GM12801 (cell line): ENCODE results near the gene ATCAY.

Experiments
- CTCF ChIP-seq: IDR thresholded peaks from one replicate; pipeline ENCODE4 v1.5.1; 2011; ENCODE audit warnings: control low read depth; ENCODE audit not compliant: insufficient read length; ENCODE audit errors: extremely low read depth

Gene ATCAY, protein sequence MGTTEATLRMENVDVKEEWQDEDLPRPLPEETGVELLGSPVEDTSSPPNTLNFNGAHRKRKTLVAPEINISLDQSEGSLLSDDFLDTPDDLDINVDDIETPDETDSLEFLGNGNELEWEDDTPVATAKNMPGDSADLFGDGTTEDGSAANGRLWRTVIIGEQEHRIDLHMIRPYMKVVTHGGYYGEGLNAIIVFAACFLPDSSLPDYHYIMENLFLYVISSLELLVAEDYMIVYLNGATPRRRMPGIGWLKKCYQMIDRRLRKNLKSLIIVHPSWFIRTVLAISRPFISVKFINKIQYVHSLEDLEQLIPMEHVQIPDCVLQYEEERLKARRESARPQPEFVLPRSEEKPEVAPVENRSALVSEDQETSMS

GRCh38 chr19:3880471-3881271 lies at the start of gene ATCAY:
ATCAY (plus strand) TSS chr19:3880685; CDS start chr19:3885768, 5,083 bp downstream.
- no peak for TF ChIP-seq CTCF

DNA sequence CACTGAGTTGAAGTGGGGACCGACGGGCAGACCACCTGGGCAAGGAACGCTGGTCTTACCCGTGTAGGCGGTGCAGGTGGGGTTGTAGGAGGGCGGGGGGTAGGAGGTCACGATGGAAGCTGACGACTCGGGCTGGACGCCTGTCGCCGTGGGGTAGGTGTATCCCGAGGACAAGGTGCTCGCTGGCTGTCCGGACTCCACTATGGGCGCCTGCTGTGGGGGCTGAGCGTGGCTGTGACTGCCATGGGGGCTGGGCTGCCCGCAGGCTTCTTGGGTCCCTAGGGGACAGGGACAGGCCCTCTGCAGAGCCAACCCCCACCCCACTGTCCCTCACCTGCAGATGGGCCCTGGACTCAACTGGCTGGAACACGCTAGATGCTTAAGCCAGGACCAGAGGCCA lies 48.9 kb upstream of the ATCAY start:
- TF ChIP-seq CTCF = no peak

DNA sequence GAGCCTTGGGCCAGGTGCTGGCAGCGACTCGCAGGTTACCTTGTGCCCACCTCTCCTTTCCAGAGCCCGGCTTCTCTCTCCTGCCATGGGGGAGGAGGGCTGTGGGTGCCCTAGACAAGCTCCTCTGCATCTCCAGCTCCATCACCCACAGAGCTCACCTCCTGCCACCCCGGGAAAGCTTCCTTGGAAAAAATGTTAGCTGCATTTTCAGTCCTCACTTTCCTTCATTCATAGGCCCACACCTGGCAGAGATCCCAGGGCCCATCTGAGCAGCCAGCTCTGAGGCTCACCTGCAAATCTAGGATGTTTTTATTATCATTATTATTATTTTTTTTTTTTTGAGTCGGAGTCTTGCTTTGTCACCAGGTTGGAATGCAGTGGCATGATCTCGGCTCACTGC lies 48.5 kb upstream of the ATCAY start:
- no peak for TF ChIP-seq CTCF

DNA sequence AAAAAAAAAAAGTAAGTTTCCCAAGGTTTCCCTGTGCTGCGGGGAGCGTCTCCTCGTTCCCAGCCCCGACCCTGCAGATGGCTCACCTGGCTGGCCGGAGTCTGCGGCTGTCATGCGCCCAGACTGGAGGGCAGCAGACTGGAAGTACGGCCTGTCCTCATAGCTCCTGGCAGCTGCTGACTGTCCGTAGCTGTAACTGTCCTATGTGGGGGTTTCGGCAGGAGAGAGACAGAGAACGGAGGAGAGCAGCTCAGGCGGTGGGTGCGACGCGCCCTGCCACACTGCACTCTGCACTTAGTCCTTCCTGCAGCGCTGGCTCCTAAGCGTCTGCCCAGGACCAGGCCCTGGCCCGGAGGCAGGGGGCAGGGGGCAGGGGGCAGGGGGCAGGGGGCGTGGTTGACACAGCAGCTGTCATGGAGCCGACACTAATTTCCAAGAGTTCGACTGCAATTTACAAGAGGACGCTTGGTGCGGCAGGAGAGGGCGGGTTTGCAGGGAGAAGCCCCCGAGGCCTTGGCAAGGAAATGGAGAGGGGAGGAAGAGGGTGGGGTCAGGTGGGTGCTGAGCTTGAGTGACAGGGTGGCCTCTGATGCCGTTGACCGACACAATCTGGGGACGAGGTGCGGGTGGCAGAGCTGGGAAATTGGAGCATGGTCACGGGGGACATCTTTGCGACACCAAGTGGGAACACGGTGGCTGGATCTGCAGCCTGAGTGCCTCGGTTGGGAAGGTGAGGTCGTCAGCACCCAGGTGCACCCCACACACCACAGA lies 46.7 kb upstream of the ATCAY start:
- no peak for TF ChIP-seq CTCF

DNA sequence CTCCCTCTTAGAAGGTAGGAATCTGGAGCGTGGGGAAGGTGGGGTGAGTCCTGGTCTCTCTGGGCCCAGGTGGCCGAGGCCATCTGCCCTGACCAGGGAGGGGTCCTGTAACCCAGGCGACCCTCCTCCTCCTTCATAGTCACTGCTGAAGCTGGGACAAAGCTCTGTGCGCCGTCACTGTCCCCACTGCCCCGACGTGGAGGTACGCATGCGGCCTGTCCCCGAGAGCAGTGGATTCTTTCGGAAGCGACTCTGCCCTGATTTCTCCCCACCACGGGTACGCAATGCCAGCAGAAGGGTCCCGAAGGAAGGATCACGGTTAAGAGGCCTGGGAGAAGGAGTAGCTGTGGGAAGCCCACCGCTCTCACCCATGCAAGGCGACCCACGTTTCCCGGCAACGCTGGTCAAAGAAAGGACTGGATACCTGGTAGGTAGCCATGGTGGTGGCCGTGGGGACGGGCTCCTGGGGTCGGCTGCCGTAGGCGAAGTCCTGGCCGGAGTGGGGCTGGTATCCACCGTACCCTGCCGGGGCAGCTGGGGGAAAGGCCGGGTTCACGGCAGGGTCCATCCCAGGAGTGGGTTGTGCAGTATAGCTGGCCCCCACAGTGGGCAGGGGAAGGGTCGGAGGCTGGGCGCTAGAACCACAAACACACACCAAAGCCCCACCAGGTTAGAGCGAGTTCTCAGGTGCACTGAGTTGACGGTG lies 46.0 kb upstream of the ATCAY start:
- no peak for TF ChIP-seq CTCF

DNA sequence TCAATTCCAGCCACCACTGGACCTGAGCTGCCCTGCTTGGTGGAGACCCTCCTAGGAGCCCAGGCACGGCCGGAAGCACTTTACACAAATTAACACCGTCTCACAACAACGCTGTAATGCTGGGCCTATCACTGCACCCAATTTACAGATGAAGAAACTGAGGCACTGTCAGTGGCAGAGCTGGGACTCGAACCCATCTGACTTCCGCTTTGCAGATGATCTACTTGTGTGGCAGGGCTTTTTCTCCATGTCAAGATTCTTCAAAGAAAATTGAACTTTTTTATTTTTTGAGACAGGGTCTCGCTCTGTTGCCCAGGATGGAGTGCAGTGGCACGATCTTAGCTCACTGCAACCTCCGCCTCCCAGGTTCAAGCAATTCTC lies 45.4 kb upstream of the ATCAY start:
- TF ChIP-seq CTCF = no peak

DNA sequence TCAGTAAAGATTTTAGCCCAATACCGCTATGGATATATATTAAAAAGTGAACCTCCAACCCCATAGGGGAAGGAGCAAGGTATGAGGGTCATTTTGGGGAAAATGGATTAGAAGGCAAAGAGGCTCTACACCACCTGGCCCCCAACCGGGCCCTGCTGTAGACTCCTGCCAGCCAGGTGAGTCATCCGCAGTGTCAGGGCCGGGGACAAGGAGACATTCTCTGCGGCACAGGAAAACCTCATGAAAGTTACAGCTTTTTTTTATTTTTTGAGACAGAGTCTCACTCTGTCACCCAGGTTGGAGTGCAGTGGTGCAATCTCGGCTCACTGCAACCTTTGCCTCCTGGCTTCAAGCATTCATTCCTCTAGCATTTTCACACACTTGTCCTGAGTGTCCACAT lies 43.6 kb upstream of the ATCAY start:
- no peak for TF ChIP-seq CTCF
